ENCODE data around the gene IMMP1L.

Gene IMMP1L

GRCh38 chr11:31437742-31438435 lies 71.5 kb downstream of the IMMP1L start:
- no peak for TF ChIP-seq CTCF (IDR thresholded peaks at IDR 0.05; ENCODE audit: extremely low read depth, insufficient read depth, missing control alignments)
- no peak for DNase-seq (ENCODE audit: low spot score)
- in situ Hi-C loops (cut with MboI; ENCODE audit: low pct_unique_long_range_greater_than_20kb, low sequenced_read_pairs, unreplicated experiment) = no loop called here

GRCh38 chr11:31433851-31434250 lies 75.6 kb downstream of the IMMP1L start:
- in situ Hi-C loops (cut with MboI; ENCODE audit: low pct_unique_long_range_greater_than_20kb, low sequenced_read_pairs, unreplicated experiment) = no loop called here
- no peak for DNase-seq (ENCODE audit: low spot score)
- TF ChIP-seq CTCF (IDR thresholded peaks at IDR 0.05; ENCODE audit: extremely low read depth, insufficient read depth, missing control alignments) = no peak

- in situ Hi-C loops (cut with MboI; ENCODE audit: low pct_unique_long_range_greater_than_20kb, low sequenced_read_pairs, unreplicated experiment) = no loop called here
- no peak for TF ChIP-seq CTCF (IDR thresholded peaks at IDR 0.05; ENCODE audit: extremely low read depth, insufficient read depth, missing control alignments)
- DNase-seq (ENCODE audit: low spot score) = no peak
These were observed 84.8 kb downstream of the IMMP1L start for GRCh38 chr11:31424652-31425051.

GRCh38 chr11:31422703-31423102 lies 86.7 kb downstream of the IMMP1L start:
- in situ Hi-C loops (cut with MboI; ENCODE audit: low pct_unique_long_range_greater_than_20kb, low sequenced_read_pairs, unreplicated experiment) = no loop called here
- no peak for TF ChIP-seq CTCF (IDR thresholded peaks at IDR 0.05; ENCODE audit: extremely low read depth, insufficient read depth, missing control alignments)
- no peak for DNase-seq (ENCODE audit: low spot score)

GRCh38 chr11:31421820-31422219 lies 87.6 kb downstream of the IMMP1L start:
- no peak for TF ChIP-seq CTCF (IDR thresholded peaks at IDR 0.05; ENCODE audit: extremely low read depth, insufficient read depth, missing control alignments)
- in situ Hi-C loops (cut with MboI; ENCODE audit: low pct_unique_long_range_greater_than_20kb, low sequenced_read_pairs, unreplicated experiment) = no loop called here
- no peak for DNase-seq (ENCODE audit: low spot score)

GRCh38 chr11:31419669-31420068 lies 89.8 kb downstream of the IMMP1L start:
- DNase-seq (ENCODE audit: low spot score) = no peak
- no peak for TF ChIP-seq CTCF (IDR thresholded peaks at IDR 0.05; ENCODE audit: extremely low read depth, insufficient read depth, missing control alignments)
- in situ Hi-C loops (cut with MboI; ENCODE audit: low pct_unique_long_range_greater_than_20kb, low sequenced_read_pairs, unreplicated experiment) = no loop called here
